GM12873 (cell line): ENCODE results near the gene PLCD3.

Source experiments
- CTCF ChIP-seq: IDR thresholded peaks from 2 replicates; pipeline ENCODE4 v1.5.1; 2012; ENCODE audit warnings: low read depth, mild to moderate bottlenecking, moderate library complexity, low read length, control low read depth; ENCODE audit not compliant: insufficient read depth; ENCODE audit errors: missing control alignments

PLCD3 gene

GRCh38 chr17:45148183-45149036 lies 16.1 kb upstream of the PLCD3 start, which contains the start of gene HEXIM1:
Gene HEXIM1, plus strand, starts transcription at chr17:45148475. Its CDS starts 716 bp downstream, at chr17:45149191.
- no peak for TF ChIP-seq CTCF

DNA sequence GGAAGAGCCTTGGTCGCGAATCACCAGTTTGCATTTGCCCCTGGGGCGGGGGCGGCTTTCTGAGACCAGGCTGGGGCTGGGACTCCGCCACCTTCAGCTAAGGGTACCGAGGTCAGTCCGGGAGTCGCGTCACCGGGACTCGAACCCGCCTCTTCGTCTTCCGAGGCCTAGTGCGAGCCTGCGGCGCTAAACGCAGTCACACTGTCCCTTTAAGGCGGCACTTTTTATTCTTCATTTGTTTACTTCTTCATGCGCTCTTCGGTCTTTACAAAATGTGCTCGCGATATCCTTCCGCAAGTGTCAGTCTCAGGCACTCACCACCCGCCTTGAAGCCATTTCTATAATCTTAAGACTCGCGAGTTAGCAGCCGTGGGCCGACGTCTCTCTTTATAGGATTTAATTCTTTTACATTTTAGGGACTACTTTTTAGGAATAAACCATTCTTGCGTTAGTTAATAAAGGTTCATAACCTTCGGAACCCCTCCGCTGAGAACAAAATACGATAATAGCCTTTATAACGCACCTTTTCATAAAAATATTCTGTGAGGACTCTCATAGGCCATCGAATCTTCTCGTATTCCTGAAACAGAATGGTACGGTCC lies 15.4 kb upstream of the PLCD3 start:
- TF ChIP-seq CTCF = no peak

DNA sequence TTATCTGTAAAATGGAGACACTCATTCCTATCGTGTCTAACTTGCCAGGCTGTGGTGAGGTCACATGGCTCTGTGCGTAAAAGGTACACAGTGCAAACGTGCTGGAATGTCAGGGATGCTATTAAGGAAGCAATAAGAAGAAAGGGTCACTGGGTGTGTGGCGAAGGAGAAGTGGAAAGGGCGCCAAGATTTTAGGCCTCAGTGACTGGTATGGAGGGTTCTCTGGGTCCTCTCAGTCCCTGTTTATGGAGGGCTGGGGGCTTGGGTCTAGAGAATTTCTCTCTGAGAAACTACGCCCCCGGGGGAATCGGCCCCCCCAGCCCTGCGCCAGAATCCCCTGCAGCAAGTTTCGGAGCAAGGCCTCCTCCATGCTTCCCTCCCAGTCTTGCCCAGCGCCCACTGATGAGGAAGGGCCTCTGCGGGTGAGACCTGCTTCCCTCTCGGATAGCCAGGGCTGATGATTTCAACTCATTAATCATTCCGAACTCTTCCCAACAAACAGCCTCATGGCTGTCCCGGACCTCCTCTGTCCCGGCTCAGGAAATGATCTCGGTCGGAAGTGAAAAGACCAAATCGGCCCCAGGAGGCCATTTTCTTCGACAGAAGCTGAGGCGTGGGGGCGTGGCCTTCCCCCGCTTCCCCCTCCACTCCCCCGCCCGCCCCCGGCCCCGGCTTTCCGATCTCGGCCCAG lies 14.7 kb upstream of the PLCD3 start:
- no peak for TF ChIP-seq CTCF

DNA sequence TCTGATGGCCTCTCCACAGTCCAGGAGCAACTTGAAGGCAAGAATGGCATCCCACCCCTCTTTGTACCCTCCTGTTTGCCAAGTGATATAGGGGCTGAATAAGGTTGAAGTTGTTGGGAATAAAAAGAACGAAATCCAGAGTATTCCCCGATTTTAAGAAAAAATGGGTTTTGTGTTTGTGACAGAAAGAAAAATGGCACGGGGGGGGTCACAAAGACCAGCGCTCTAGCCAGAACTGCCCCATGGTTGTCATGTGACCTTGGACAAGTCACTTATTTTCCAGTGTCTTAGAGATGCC lies 14.2 kb upstream of the PLCD3 start:
- TF ChIP-seq CTCF = no peak

- TF ChIP-seq CTCF = no peak
Measured at GRCh38 chr17:45146166-45146565, 13.9 kb upstream of the PLCD3 start.

GRCh38 chr17:45145035-45145389 lies 12.7 kb upstream of the PLCD3 start:
- no peak for TF ChIP-seq CTCF
